GM12874 (cell line): Measurements from ENCODE around the gene MLIP.

ENCODE experiments used
- CTCF ChIP-seq: IDR thresholded peaks from 2 replicates; pipeline ENCODE4 v1.5.1; 2011; ENCODE audit warnings: low read depth, mild to moderate bottlenecking, control low read depth, low read length, moderate library complexity; ENCODE audit not compliant: insufficient read depth

The MLIP gene

GRCh38 chr6:54111341-54112045 is at the start of gene MLIP:
Gene MLIP (plus strand): TSS chr6:54111443. CDS start chr6:54111480, 37 bp downstream.
- TF ChIP-seq CTCF = no peak

GRCh38 chr6:54063228-54063539 is 48.1 kb upstream of the MLIP start:
- no peak for TF ChIP-seq CTCF

- no peak for TF ChIP-seq CTCF
These were observed 42.5 kb upstream of the MLIP start for GRCh38 chr6:54068694-54069093.

- TF ChIP-seq CTCF = no peak
These were observed 41.2 kb upstream of the MLIP start for GRCh38 chr6:54070025-54070424.

- no peak for TF ChIP-seq CTCF
These were observed 39.4 kb upstream of the MLIP start for GRCh38 chr6:54071821-54072340.

- TF ChIP-seq CTCF = no peak
These were observed 38.5 kb upstream of the MLIP start for GRCh38 chr6:54072635-54073313.

- TF ChIP-seq CTCF = no peak
These were observed 37.8 kb upstream of the MLIP start for GRCh38 chr6:54073487-54073886.
